Islet precursor cell (in vitro differentiated cells): Measurements from ENCODE around the gene PILRB.

Experiments
- DNase-seq: peaks from one replicate; pipeline ENCODE4 v3.0.0-alpha.2; 2018

PILRB gene

DNA sequence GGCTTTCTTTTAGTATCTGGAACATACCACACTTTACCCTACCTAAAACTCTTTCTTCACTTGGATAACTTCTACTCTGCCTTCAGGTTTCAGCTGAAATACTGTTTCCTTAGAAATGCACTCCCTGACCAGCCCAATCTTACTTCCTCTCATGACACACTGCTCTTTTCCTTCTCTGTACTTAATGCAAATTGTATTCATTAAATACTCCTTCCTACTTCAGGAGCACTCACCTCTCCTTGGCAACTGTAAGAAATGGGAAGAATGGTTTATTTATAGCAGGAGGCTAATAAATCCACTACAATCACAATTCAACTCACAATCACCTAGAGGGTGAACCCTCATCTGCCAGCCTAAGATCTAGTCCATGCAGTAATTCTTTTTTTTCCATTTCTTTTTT is 55.4 kb downstream of the PILRB start:
- DNase-seq: no peak

GRCh38 chr7:100413889-100414288 is 56.0 kb downstream of the PILRB start:
- DNase-seq: no peak

GRCh38 chr7:100415448-100415847 is 57.5 kb downstream of the PILRB start:
- no peak for DNase-seq
